ENCODE measurements around the gene IGFBP6. TPM values are rescaled to one million over a fixed set of nuclear protein-coding genes. Genes with fewer than 3 reads are reported as not detected.

Gene IGFBP6
- total RNA-seq, 4 donors from 2014 or later, result 246 to 902 (median 719) TPM

GRCh38 chr12:53051058-53051880 lies 46.2 kb upstream of the IGFBP6 start:
- TF ChIP-seq CTCF (IDR thresholded peaks at IDR 0.05), result no peak
- ATAC-seq (ENCODE audit: low FRiP score) (no peak), DNase-seq (ENCODE audit: low spot score) (peak; percentile 24)

- ATAC-seq (ENCODE audit: low FRiP score), result no peak
- DNase-seq (ENCODE audit: low spot score), result no peak
- TF ChIP-seq CTCF (IDR thresholded peaks at IDR 0.05), result no peak
These were observed 45.5 kb upstream of the IGFBP6 start for GRCh38 chr12:53051881-53052412.

GRCh38 chr12:53052419-53053217 lies 44.8 kb upstream of the IGFBP6 start:
- DNase-seq (ENCODE audit: low spot score), result no peak
- no peak for ATAC-seq (ENCODE audit: low FRiP score)
- TF ChIP-seq CTCF (IDR thresholded peaks at IDR 0.05), result no peak

- ATAC-seq (ENCODE audit: low FRiP score) (no peak), DNase-seq (ENCODE audit: low spot score) (no peak)
These were observed 44.0 kb upstream of the IGFBP6 start for GRCh38 chr12:53053218-53054111.

GRCh38 chr12:53054112-53054878 lies 43.2 kb upstream of the IGFBP6 start:
- no peak for TF ChIP-seq CTCF (IDR thresholded peaks at IDR 0.05)
- ATAC-seq (ENCODE audit: low FRiP score), result peak; percentile 76
- DNase-seq (ENCODE audit: low spot score), result peak; percentile 83

More at GRCh38 chr12:53053218-53054111, 44.0 kb upstream of the IGFBP6 start:
- no peak for TF ChIP-seq CTCF (IDR thresholded peaks at IDR 0.05)

Measured in omental fat pad (tissue), 4 donors.